T-cell (primary cell): ENCODE results near the gene EMX2. TPM values are rescaled to one million over a fixed set of nuclear protein-coding genes. Genes with fewer than 3 reads are reported as not detected.

Experiments
- ATAC-seq, 4 experiments: fragments of 200-7000 bp in 3 of 4; fragments of 150-1000 bp in 1 of 4; cut with Tn5 transposase; replicated peaks in 1 of 4; 1 replicate in 3 of 4; 2 replicates in 1 of 4; pipeline ENCODE4 v1.10.0; 2021; ENCODE audit warnings: moderate library complexity in 3 of 4, mild to moderate bottlenecking in 2 of 4, moderate number of reproducible peaks in 1 of 4
- CTCF ChIA-PET, 2 donors: fragments of 300-600 bp; sonication (Branson Sonifier 250); formaldehyde crosslinking; loops; one replicate each; lab custom pipeline; 2022; ENCODE audit warnings: antibody characterized with exemption in 2 of 2; lab: Charles Lee
- POLR2A ChIA-PET, 2 donors: fragments of 300-600 bp; sonication (Branson Sonifier 250); formaldehyde crosslinking; loops; one replicate each; lab custom pipeline; 2022; ENCODE audit warnings: antibody characterized with exemption in 2 of 2; lab: Charles Lee
- DNase-seq, 35 experiments: peaks; one replicate each; pipeline versions ENCODE4 v3.0.0 to v3.0.0-alpha.2; 2013 to 2023
- H3K27ac ChIP-seq: one replicate; pipeline ENCODE4 v1.5.1; 2013; ENCODE audit warnings: low read length
- H3K27me3 ChIP-seq, 2 experiments: replicated peaks in 1 of 2; 1 replicate in 1 of 2; 2 replicates in 1 of 2; pipeline versions ENCODE4 v1.6.1 to v1.7.0; 2013; ENCODE audit warnings: low read length in 1 of 2, mixed read lengths in 1 of 2; ENCODE audit not compliant: control insufficient read depth in 2 of 2, insufficient read depth in 2 of 2; ENCODE audit errors: extremely low read depth in 1 of 2
- H3K36me3 ChIP-seq, 2 donors: 1 replicate in 1 of 2; 2 replicates in 1 of 2; pipeline versions ENCODE4 v1.6.1 to v1.7.0; 2013; ENCODE audit warnings: low read length in 1 of 2; ENCODE audit not compliant: control insufficient read depth in 2 of 2, insufficient read depth in 1 of 2; ENCODE audit errors: extremely low read depth in 1 of 2
- H3K4me1 ChIP-seq, 2 experiments: 1 replicate in 1 of 2; 2 replicates in 1 of 2; pipeline versions ENCODE4 v1.6.1 to v1.7.0; 2013; ENCODE audit warnings: low read length in 2 of 2, mixed read lengths in 1 of 2; ENCODE audit not compliant: insufficient read depth in 2 of 2, control insufficient read depth in 1 of 2; ENCODE audit errors: extremely low read depth in 1 of 2
- H3K4me3 ChIP-seq, 2 donors: 1 replicate in 1 of 2; 2 replicates in 1 of 2; pipeline versions ENCODE4 v1.5.1 to v1.7.0; 2013; ENCODE audit warnings: mild to moderate bottlenecking in 2 of 2, low read length in 1 of 2, moderate library complexity in 1 of 2; ENCODE audit not compliant: control insufficient read depth in 1 of 2; ENCODE audit errors: extremely low read depth in 1 of 2
- H3K9me3 ChIP-seq: 2 replicates; pipeline ENCODE4 v1.7.0; 2013
- H3K27ac Mint-ChIP-seq, 2 donors: one replicate each; pipeline ENCODE4 v1.8.0; 2020 to 2021; ENCODE audit warnings: mild to moderate bottlenecking in 2 of 2, mixed read lengths in 2 of 2
- H3K27me3 Mint-ChIP-seq, 2 donors: one replicate each; pipeline ENCODE4 v1.8.0; 2021 to 2022; ENCODE audit warnings: mixed read lengths in 2 of 2
- H3K36me3 Mint-ChIP-seq: one replicate; pipeline ENCODE4 v1.8.0; 2021; ENCODE audit warnings: mixed read lengths
- H3K4me1 Mint-ChIP-seq, 3 donors: one replicate each; pipeline ENCODE4 v1.8.0; 2020 to 2022; ENCODE audit warnings: mixed read lengths in 3 of 3, mild to moderate bottlenecking in 1 of 3
- H3K4me3 Mint-ChIP-seq, 3 donors: one replicate each; pipeline ENCODE4 v1.8.0; 2020 to 2022; ENCODE audit warnings: mild to moderate bottlenecking in 3 of 3, mixed read lengths in 3 of 3, moderate library complexity in 3 of 3
- H3K9me3 Mint-ChIP-seq, 3 donors: one replicate each; pipeline ENCODE4 v1.8.0; 2020 to 2022; ENCODE audit warnings: mixed read lengths in 3 of 3
- whole genome bisulfite sequencing: methylation state at CpG from one replicate; pipeline ENCODE4 v1.1.5; 2013; ENCODE audit warnings: missing lambda C conversion rate; ENCODE audit not compliant: insufficient coverage; 5-methylcytosine and 5-hydroxymethylcytosine counted together
- total RNA-seq, 35 experiments: library from RNA in 6 of 35; stranded (reverse) in 6 of 35; fragments of 120-200 nt in 1 of 35; gene quantifications; one replicate each; pipeline versions ENCODE4 v1.2.1 to v1.2.4 and lab custom pipeline; 2013 to 2026

The EMX2 gene
- total RNA-seq, 5 donors from 2014 or later (not counting 1 experiment from before 2014, with no cell fraction given) = not detected

DNA sequence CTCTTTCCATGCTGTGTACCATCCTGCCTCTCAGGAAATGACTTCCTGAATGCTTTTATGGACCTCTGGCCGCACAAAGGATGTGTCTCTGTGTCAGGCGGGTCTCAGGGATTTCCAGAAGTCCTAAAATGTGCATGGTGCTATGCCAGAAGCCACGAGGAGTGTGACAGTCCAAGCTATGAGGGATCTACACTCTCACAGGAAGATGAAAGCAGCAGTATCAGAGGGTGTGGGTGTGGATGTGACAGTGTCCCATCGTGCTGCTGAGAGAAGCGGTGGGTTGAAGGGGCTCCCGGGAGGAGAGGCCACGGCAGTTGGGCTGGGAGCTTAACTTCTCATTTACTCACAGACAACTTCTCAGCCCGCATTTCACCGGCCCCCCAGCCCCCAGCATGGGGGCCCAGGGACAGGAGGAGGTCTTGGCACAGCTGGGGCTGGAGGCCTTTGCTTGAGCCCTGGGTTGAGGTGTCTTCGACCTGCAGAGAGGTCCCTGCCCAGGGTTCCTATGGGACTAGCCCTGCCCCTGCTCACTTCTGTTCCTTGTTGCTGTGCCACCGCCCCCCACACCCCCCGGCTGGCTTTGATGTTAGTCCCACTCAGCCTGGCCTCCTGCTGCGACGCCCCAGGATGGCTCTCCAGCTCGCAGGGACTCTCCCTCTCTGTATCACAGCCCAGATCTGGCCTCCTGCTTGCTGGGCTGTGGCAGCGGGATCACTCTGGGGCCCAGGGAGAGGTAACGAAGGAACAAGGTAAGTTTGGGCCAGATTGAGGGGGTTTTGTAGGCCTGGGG, 30.8 kb upstream of the EMX2 start:
- Histone ChIP-seq H3K4me1 (no peaks in the 10 kb centered on the region), H3K4me3 (no peak overlapping the region), H3K9me3 (no peaks in the 10 kb centered on the region), H3K36me3 (no peaks in the 10 kb centered on the region), H3K27me3 (peaks cover 0 to 26% of the 10 kb centered on the region in 2 experiments), H3K27ac (no peak overlapping the region)
- Mint-ChIP-seq H3K27me3 (peaks cover 23 to 42% of the 10 kb centered on the region in 2 donors), H3K36me3 (no peaks in the 10 kb centered on the region), H3K27ac (no peak overlapping the region), H3K4me1 (no peaks in the 10 kb centered on the region), H3K9me3 (no peaks in the 10 kb centered on the region), H3K4me3 (no peak overlapping the region)
- 51% methylated on average over 6 of the region's 17 CpGs for WGBS
- ATAC-seq (no peak), DNase-seq (no peak)
- ChIA-PET POLR2A (no interaction called here), CTCF (interaction anchor here (0.6 to 1.0 kb wide), 2 partner anchors 15 to 39 kb away, joined by 3 read pairs; no protein-coding TSS in a partner anchor)

DNA sequence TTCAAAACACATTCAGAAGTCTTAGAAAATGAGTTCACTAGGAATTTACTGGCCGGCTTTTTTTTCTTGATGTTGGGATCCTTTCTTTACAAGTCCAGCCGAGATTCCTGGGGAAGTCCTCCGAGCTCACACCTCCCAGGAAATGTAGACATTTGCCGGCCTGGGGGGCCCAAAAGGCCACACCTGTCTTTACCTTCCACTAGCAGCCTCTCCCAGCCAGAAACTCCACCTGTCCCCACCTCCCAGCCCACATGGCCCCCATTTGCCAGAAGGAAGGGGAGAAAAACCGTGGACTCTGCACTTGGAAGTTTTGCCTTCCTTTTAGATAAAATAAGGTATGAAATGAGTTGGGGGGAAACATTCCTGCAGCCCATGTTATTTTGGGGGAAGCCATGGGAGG, 27.6 kb upstream of the EMX2 start:
- no peaks in the 10 kb centered on the region for H3K9me3 Mint-ChIP-seq
- Histone ChIP-seq H3K4me3 (no peak overlapping the region), H3K36me3 (no peaks in the 10 kb centered on the region), H3K27me3 (peaks cover 2 to 26% of the 10 kb centered on the region in 2 experiments), H3K9me3 (no peaks in the 10 kb centered on the region), H3K4me1 (no peaks in the 10 kb centered on the region), H3K27ac (no peak overlapping the region)
- 80% methylated on average over 1 of the region's 5 CpGs for WGBS
- H3K27ac Mint-ChIP-seq = no peak overlapping the region
- peaks cover 32 to 44% of the 10 kb centered on the region in 2 donors for H3K27me3 Mint-ChIP-seq
- ChIA-PET POLR2A (no interaction called here), CTCF (no interaction called here)
- H3K4me1 Mint-ChIP-seq = no peaks in the 10 kb centered on the region
- ATAC-seq (no peak), DNase-seq (no peak)
- no peaks in the 10 kb centered on the region for H3K36me3 Mint-ChIP-seq
- no peak overlapping the region for H3K4me3 Mint-ChIP-seq

DNA sequence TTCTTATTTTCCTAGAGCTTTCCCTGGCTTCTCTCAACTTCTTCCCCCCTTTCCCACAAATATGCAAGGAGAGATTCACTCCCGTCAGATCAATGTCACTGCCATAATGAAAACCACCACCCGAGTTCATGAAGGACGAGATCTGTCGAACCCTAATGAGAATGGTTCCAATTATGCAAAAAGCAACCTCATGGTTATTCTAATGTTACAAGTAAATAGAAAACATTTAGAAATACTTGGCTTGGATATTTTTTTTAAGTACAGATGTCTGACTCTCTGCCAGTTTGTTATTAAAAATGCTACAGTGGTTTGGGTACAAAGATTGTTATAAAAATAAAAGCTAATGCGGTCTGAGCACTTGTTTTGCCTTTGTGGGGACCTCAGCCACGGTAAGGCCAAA, 25.9 kb upstream of the EMX2 start:
- Histone ChIP-seq H3K36me3 (no peaks in the 10 kb centered on the region), H3K9me3 (no peaks in the 10 kb centered on the region), H3K27me3 (peaks cover 2 to 22% of the 10 kb centered on the region in 2 experiments), H3K4me3 (no peak overlapping the region), H3K4me1 (no peaks in the 10 kb centered on the region), H3K27ac (no peak overlapping the region)
- CTCF ChIA-PET = interaction anchor here in 1 of 2 donors (0.6 kb wide), 1 partner anchor 21 kb away, joined by 3 read pairs; no protein-coding TSS in a partner anchor
- WGBS = no CpG with 5 or more reads among the region's 6 CpGs
- no peaks in the 10 kb centered on the region for H3K9me3 Mint-ChIP-seq
- H3K4me1 Mint-ChIP-seq = no peaks in the 10 kb centered on the region
- no peaks in the 10 kb centered on the region for H3K36me3 Mint-ChIP-seq
- peaks cover 34 to 52% of the 10 kb centered on the region in 2 donors for H3K27me3 Mint-ChIP-seq
- no peak overlapping the region for H3K27ac Mint-ChIP-seq
- POLR2A ChIA-PET = no interaction called here
- ATAC-seq = no peak
- no peak overlapping the region for H3K4me3 Mint-ChIP-seq
- DNase-seq = no peak

DNA sequence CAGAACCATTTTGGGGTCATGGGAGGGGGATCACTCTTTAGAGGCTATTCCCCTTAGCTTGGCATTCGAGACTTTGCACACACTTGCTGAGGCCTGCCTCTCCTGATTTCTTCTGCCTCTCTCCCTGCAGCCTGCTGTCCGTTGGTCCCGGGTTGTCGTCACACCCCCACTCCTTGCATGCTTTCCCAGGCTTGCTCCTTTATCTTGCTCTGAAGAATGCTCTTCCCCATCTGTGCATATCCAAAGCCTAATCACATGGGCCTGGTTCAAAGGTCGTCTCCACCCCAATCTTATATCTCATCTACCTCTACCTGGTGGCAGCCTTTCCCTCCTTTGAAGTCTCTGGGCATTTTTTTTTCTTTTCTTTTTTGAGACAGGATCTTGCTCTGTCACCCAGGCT, 24.3 kb upstream of the EMX2 start:
- ChIA-PET CTCF (no interaction called here), POLR2A (no interaction called here)
- 67% methylated on average over 5 of the region's 5 CpGs for WGBS
- no peak for DNase-seq
- no peak overlapping the region for H3K4me3 Mint-ChIP-seq
- H3K27me3 Mint-ChIP-seq = peaks cover 35 to 45% of the 10 kb centered on the region in 2 donors
- ATAC-seq = no peak
- H3K36me3 ChIP-seq = no peaks in the 10 kb centered on the region
- H3K9me3 ChIP-seq = no peaks in the 10 kb centered on the region
- H3K27ac ChIP-seq = no peak overlapping the region
- H3K4me1 ChIP-seq = no peaks in the 10 kb centered on the region
- no peak overlapping the region for H3K27ac Mint-ChIP-seq
- H3K4me1 Mint-ChIP-seq = no peaks in the 10 kb centered on the region
- H3K4me3 ChIP-seq = no peak overlapping the region
- no peaks in the 10 kb centered on the region for H3K9me3 Mint-ChIP-seq
- peaks cover 2 to 12% of the 10 kb centered on the region in 2 experiments for H3K27me3 ChIP-seq
- no peaks in the 10 kb centered on the region for H3K36me3 Mint-ChIP-seq

DNA sequence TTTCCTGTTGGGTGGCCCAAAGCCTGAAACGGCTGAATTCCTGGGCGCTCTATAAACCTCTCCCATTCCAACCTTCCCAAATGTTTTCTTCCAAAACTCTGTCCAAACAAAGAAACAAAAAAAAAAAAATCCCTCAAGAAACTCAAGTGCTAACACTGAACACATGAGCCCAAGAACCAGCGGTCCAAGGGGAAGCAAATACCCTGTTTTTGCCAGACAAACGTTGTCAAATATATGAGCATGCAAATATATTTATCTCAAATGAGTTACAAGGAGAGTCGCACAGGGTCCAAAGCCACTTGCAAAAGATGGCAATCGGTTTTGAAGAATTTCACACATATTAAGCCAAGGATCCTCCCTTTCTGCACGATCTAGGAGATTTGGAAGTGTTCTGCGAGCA, 23.3 kb upstream of the EMX2 start:
- H3K9me3 Mint-ChIP-seq = no peaks in the 10 kb centered on the region
- ATAC-seq (no peak), DNase-seq (no peak)
- H3K27me3 Mint-ChIP-seq = peaks cover 31 to 41% of the 10 kb centered on the region in 2 donors
- no peaks in the 10 kb centered on the region for H3K36me3 Mint-ChIP-seq
- CTCF ChIA-PET = no interaction called here
- H3K27me3 ChIP-seq = peaks cover 2 to 9% of the 10 kb centered on the region in 2 experiments
- POLR2A ChIA-PET = no interaction called here
- no peak overlapping the region for H3K4me3 Mint-ChIP-seq
- no peaks in the 10 kb centered on the region for H3K4me1 ChIP-seq
- no peak overlapping the region for H3K27ac Mint-ChIP-seq
- H3K9me3 ChIP-seq = no peaks in the 10 kb centered on the region
- no peaks in the 10 kb centered on the region for H3K4me1 Mint-ChIP-seq
- no peaks in the 10 kb centered on the region for H3K36me3 ChIP-seq
- 80% methylated on average over 2 of the region's 8 CpGs for WGBS
- H3K4me3 ChIP-seq = no peak overlapping the region
- H3K27ac ChIP-seq = no peak overlapping the region

DNA sequence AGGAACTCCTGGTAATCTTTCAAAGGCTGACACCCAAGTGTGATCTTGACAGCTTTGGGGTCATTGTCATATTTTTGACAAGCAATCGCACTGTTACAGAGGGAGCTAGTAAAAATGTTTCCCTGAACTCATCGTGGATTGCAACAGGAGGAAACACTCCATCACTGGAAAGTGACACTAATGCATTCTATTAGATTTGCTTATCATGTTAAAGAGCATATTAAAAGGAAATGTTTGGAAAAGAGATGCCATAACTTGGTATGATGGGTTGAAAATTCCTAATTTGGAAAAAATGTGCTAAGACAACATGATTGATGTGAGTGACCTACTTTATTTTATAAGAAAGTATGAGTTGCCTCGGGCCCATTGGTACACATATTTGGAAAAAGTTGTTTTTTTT, 22.7 kb upstream of the EMX2 start:
- no peak for ATAC-seq
- Histone ChIP-seq H3K9me3 (no peaks in the 10 kb centered on the region), H3K4me3 (no peak overlapping the region), H3K27me3 (peaks cover 2 to 12% of the 10 kb centered on the region in 2 experiments), H3K36me3 (no peaks in the 10 kb centered on the region), H3K4me1 (no peaks in the 10 kb centered on the region), H3K27ac (no peak overlapping the region)
- no peak for DNase-seq
- Mint-ChIP-seq H3K27me3 (peaks cover 31 to 45% of the 10 kb centered on the region in 2 donors), H3K36me3 (no peaks in the 10 kb centered on the region), H3K9me3 (no peaks in the 10 kb centered on the region), H3K27ac (no peak overlapping the region), H3K4me1 (no peaks in the 10 kb centered on the region), H3K4me3 (no peak overlapping the region)
- ChIA-PET POLR2A (no interaction called here), CTCF (no interaction called here)
- WGBS = no CpG with 5 or more reads among the region's 3 CpGs
